Measurements from ENCODE around the gene MEGF8.

GRCh38 chr19:42293948-42294347 is 31.5 kb upstream of the MEGF8 start:
- TF ChIP-seq, protein P1, sequence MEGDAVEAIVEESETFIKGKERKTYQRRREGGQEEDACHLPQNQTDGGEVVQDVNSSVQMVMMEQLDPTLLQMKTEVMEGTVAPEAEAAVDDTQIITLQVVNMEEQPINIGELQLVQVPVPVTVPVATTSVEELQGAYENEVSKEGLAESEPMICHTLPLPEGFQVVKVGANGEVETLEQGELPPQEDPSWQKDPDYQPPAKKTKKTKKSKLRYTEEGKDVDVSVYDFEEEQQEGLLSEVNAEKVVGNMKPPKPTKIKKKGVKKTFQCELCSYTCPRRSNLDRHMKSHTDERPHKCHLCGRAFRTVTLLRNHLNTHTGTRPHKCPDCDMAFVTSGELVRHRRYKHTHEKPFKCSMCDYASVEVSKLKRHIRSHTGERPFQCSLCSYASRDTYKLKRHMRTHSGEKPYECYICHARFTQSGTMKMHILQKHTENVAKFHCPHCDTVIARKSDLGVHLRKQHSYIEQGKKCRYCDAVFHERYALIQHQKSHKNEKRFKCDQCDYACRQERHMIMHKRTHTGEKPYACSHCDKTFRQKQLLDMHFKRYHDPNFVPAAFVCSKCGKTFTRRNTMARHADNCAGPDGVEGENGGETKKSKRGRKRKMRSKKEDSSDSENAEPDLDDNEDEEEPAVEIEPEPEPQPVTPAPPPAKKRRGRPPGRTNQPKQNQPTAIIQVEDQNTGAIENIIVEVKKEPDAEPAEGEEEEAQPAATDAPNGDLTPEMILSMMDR (IDR thresholded peaks at IDR 0.05; ENCODE audit: low read depth, low read length, missing input control) = no peak
- no peak for TF ChIP-seq RAD21 (IDR thresholded peaks at IDR 0.05)
- TF ChIP-seq JUND (IDR thresholded peaks at IDR 0.05) = no peak
- TF ChIP-seq SP1 (IDR thresholded peaks at IDR 0.05) = no peak
- TF ChIP-seq MAX (IDR thresholded peaks at IDR 0.05) = no peak
- TF ChIP-seq REST (IDR thresholded peaks at IDR 0.05) = no peak
- TF ChIP-seq TAF1 (conservative IDR thresholded peaks at IDR 0.05) = no peak
- no peak for TF ChIP-seq ATF3 (IDR thresholded peaks at IDR 0.05)
- no peak for TF ChIP-seq EGR1 (IDR thresholded peaks at IDR 0.05; ENCODE audit: low read depth in 2 of 2)
- no peak for TF ChIP-seq FOXA1 (IDR thresholded peaks at IDR 0.05)

Measured in liver (tissue), 3 donors.